Spinal cord (tissue), 10 donors: ENCODE data around the gene ADM5. TPM values are rescaled to one million over a fixed set of nuclear protein-coding genes. Genes with fewer than 3 reads are reported as not detected.

Experiments
- DNase-seq, 6 donors: peaks; one replicate each; pipeline versions ENCODE4 v3.0.0 to v3.0.0-alpha.2; 2013 to 2015; ENCODE audit warnings: low spot score in 6 of 6, low read depth in 4 of 6
- H3K27ac ChIP-seq: one replicate; pipeline ENCODE4 v1.5.1; 2013; ENCODE audit warnings: low read depth, low read length, control low read depth
- H3K27me3 ChIP-seq: one replicate; pipeline ENCODE4 v1.6.1; 2013; ENCODE audit warnings: low read length; ENCODE audit not compliant: control insufficient read depth, insufficient read depth
- H3K36me3 ChIP-seq: one replicate; pipeline ENCODE4 v1.6.1; 2013; ENCODE audit warnings: low read length; ENCODE audit not compliant: control insufficient read depth, insufficient read depth
- H3K4me1 ChIP-seq: one replicate; pipeline ENCODE4 v1.6.1; 2013; ENCODE audit warnings: low read length; ENCODE audit not compliant: control insufficient read depth, insufficient read depth
- H3K4me3 ChIP-seq: one replicate; pipeline ENCODE4 v1.5.1; 2013; ENCODE audit warnings: low read depth, low read length, control low read depth
- H3K9me3 ChIP-seq: one replicate; pipeline ENCODE4 v1.6.1; 2013; ENCODE audit warnings: low read length; ENCODE audit not compliant: control insufficient read depth, insufficient read depth
- WGBS: methylation state at CpG from one replicate; pipeline ENCODE4 v1.1.5; 2013; ENCODE audit warnings: missing lambda C conversion rate; ENCODE audit not compliant: insufficient coverage; 5-methylcytosine and 5-hydroxymethylcytosine counted together
- polyA plus RNA-seq, 2 donors: library from polyadenylated mRNA; unstranded; fragments of 120-200 nt; gene quantifications; one replicate each; pipeline ENCODE4 v1.2.1, GENCODE V29; 2013; ENCODE audit not compliant: insufficient read length in 2 of 2
- total RNA-seq, 2 donors: library from RNA; depleted of rRNA in 1 of 2; stranded (reverse); fragments of 120-200 nt in 1 of 2; fragments of >200 nt in 1 of 2; gene quantifications; one replicate each; pipeline versions ENCODE4 v1.2.3 to v1.2.4, GENCODE V29; 2013 to 2014
- donor health status: healthy.

Gene ADM5
- total and polyA plus RNA-seq, 4 donors = 0.69 to 3.3 (median 2.0) TPM

DNA sequence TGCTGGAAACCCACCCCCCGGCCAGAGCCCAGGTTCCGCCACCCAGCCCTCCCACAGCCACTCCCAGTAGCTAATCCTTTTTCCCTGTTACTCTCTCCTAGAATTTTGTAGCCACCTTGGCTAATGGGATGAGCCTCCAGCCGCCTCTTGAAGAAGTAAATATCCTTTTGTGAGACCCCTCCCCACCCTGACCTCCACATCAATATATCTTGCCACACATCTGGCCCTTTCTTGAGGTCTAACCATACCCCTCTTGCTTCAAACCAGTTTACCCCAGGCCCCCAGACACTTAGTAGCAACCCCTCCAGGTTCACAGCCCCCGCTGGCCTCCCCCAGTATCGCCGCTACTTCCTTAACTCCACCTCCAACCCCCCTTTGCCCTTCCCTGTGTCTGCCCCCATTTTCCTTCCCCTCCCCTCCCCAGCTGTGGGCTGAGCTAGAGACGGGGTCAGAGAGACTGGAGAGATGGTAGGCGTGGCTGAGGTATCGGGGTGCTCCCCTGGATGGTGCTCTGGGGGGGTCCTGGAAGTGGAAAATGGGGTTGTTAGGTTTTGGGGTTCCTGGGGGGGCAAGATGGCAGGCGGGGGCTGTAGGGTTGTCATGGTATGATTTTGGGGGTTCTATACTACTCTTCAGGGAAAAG is 9.5 kb upstream of the ADM5 start:
- WGBS = 33% methylated on average over 6 of the region's 10 CpGs
- no peaks in the 10 kb centered on the region for H3K27me3 ChIP-seq
- H3K36me3 ChIP-seq = peaks cover 52% of the 10 kb centered on the region
- H3K27ac ChIP-seq = peak overlapping the region; percentile 90
- no peak for DNase-seq
- peaks cover 47% of the 10 kb centered on the region for H3K4me1 ChIP-seq
- H3K4me3 ChIP-seq = peak overlapping the region; percentile 10
- H3K9me3 ChIP-seq = no peaks in the 10 kb centered on the region

DNA sequence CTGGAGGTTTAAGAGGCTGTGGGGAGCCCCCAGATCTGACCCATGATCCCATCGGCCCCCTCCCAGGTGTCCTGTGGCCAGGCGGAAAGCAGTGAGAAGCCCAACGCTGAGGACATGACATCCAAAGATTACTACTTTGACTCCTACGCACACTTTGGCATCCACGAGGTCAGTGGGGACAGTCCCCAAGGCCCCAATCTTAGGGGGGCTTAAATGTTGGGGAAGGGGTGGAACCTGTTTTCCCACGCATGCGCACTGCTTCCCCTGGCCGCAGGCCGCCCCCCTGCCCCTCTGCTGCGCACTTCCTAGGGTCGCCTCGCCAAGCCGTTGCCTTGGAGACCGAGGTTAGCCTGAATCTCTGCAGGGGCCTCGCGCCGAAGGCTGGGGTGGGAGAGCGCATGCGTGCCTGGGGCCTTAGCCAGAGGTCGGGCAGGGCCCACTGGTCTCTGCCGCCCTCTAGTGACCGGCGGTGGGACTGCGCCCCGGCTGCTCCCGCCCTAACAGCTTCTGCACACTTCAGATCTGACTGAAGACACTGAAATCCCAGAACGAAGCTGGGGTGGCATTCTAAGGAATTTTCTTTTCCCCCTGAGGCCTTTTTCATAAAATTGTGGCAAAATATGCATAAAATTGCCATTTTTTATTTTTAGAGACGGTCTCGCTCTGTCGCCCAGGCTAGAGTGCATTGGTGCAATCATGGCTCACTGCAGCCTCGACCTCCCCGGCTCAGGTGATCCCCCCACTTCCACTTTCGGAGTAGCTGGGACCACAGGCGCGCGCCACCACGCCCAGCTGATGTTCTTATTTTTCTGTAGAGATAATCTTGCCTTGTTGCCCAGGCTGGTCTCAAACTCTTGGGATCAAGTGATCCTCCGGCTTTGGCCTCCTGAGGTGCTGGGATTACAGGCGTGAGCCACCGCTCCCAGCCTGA is 8.7 kb upstream of the ADM5 start:
- H3K9me3 ChIP-seq = no peaks in the 10 kb centered on the region
- peak overlapping the region; percentile 10 for H3K4me3 ChIP-seq
- WGBS = 35% methylated on average over 36 of the region's 40 CpGs
- peak overlapping the region; percentile 90 for H3K27ac ChIP-seq
- no peaks in the 10 kb centered on the region for H3K27me3 ChIP-seq
- peak in 5 of 6 donors; percentile 87 to 98 (median 89) for DNase-seq
- H3K4me1 ChIP-seq = peaks cover 46% of the 10 kb centered on the region
- H3K36me3 ChIP-seq = peaks cover 60% of the 10 kb centered on the region

DNA sequence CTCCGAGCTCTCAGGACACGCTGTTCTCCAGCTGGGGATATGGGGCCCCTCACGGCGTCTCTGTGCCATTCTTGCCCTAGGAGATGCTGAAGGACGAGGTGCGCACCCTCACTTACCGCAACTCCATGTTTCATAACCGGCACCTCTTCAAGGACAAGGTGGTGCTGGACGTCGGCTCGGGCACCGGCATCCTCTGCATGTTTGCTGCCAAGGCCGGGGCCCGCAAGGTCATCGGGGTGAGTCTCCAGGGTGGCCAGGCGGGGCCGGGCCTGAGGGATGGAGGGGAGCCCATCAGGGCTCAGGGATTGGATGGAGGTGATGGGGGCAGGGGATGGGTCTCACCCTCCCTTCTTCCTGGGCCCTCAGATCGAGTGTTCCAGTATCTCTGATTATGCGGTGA is 7.6 kb upstream of the ADM5 start:
- H3K27me3 ChIP-seq = no peaks in the 10 kb centered on the region
- H3K27ac ChIP-seq = no peak overlapping the region
- 95% methylated on average over 17 of the region's 19 CpGs for WGBS
- H3K9me3 ChIP-seq = no peaks in the 10 kb centered on the region
- no peak for DNase-seq
- H3K36me3 ChIP-seq = peaks cover 70% of the 10 kb centered on the region
- peaks cover 39% of the 10 kb centered on the region for H3K4me1 ChIP-seq
- H3K4me3 ChIP-seq = no peak overlapping the region

DNA sequence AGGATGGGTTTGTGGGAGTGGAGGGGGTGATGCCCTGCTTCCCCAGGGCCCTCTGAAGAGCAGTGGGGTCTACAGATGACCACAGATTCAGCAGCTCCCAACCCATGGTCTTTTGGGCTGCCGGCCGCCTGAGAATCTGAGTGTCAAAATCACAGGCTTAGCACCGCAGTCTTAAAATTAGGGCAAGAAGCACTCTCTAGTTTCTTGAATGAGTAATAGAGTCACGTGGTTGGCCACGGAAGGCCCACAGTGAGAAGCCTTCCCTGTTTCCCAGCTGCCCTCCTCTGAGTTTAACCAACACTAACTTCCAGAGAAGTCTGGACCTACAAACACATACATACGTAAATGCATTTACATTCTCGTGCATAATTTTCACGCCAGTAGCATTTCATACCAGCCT is 7.1 kb upstream of the ADM5 start:
- Histone ChIP-seq H3K4me1 (peaks cover 39% of the 10 kb centered on the region), H3K27ac (no peak overlapping the region), H3K4me3 (no peak overlapping the region), H3K9me3 (no peaks in the 10 kb centered on the region), H3K36me3 (peaks cover 74% of the 10 kb centered on the region), H3K27me3 (no peaks in the 10 kb centered on the region)
- 96% methylated on average over 6 of the region's 8 CpGs for WGBS
- DNase-seq = no peak

DNA sequence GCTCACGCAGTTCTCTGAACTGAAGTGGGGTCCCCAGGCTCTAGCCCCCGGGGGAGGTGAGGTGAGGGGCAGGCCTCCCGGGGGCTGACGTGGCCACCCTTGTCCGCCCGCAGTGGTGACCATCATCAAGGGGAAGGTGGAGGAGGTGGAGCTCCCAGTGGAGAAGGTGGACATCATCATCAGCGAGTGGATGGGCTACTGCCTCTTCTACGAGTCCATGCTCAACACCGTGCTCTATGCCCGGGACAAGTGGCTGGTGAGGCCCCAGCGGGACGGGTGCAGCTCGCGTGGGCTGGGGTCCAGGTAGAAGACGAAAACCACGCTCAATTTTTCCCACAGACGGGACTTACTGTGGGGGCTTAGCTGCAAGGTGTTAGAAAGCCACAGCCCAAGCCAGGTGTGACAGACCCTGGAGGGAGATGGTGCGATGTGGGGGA is 5.6 kb upstream of the ADM5 start:
- 95% methylated on average over 18 of the region's 18 CpGs for WGBS
- Histone ChIP-seq H3K4me3 (no peak overlapping the region), H3K27ac (no peak overlapping the region), H3K36me3 (peaks cover 90% of the 10 kb centered on the region), H3K27me3 (no peaks in the 10 kb centered on the region), H3K4me1 (peaks cover 34% of the 10 kb centered on the region), H3K9me3 (no peaks in the 10 kb centered on the region)
- no peak for DNase-seq

DNA sequence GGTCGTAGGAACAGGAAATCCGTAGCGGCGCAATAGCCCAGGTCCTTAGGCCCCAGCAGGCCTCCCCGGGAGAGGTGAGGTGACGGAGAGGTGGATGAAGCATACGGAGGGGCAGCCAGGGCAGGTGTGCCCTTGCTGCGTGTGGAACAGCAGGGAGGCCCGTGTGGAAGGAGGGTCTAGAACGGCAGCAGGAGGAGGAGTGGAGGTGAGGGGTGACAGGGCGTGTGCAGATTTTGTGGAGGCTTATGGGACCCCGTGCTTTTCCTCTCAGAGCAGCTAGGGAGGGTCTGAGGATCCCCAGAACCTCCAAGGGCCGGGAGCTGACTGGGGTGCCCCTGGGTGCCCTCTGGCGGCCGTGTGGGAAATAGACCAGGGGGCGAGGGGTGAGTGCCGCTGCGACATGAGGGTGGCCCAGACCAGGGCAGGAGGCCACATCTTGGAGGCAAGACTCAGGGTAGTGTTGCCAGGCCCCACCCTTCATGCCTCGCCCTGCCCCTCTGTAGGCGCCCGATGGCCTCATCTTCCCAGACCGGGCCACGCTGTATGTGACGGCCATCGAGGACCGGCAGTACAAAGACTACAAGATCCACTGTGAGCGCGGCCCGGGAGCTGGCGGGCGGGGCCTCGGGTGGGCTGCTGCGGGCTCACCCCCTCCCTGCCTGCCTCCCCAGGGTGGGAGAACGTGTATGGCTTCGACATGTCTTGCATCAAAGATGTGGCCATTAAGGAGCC is 5.0 kb upstream of the ADM5 start:
- no peak overlapping the region for H3K27ac ChIP-seq
- 88% methylated on average over 32 of the region's 35 CpGs for whole genome bisulfite sequencing
- H3K27me3 ChIP-seq = peaks cover 2% of the 10 kb centered on the region
- DNase-seq = no peak
- peaks cover 93% of the 10 kb centered on the region for H3K36me3 ChIP-seq
- no peaks in the 10 kb centered on the region for H3K9me3 ChIP-seq
- peaks cover 34% of the 10 kb centered on the region for H3K4me1 ChIP-seq
- H3K4me3 ChIP-seq = no peak overlapping the region

DNA sequence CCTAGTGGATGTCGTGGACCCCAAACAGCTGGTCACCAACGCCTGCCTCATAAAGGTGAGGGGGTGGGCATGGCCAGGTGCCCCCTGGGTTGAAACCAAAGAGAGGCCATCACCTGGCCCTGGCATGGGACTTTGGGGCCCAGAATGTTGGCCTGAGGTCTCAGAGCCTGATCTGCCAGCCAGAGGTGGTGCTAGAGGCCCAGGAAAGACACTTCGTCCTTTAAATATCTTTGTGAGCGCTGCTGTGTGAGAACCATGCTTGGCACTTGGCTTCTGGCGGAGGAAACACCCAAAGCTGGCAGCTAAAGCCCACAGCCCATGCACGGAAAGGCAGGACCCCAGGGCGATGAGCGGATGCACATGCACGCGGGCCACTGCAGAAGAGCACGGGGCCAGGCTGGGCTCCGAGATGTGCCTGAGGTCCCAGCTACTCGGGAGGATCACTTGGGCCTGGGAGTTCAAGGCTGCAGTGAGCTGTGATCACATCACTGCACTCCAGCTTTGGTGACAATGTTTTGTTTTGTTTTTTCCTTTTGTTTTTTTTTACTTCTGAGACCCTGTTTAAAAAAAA is 4.3 kb upstream of the ADM5 start:
- Histone ChIP-seq H3K36me3 (peaks cover 87% of the 10 kb centered on the region), H3K27me3 (peaks cover 6% of the 10 kb centered on the region), H3K9me3 (no peaks in the 10 kb centered on the region), H3K27ac (no peak overlapping the region), H3K4me3 (no peak overlapping the region), H3K4me1 (peaks cover 34% of the 10 kb centered on the region)
- no peak for DNase-seq
- WGBS = 90% methylated on average over 13 of the region's 13 CpGs

DNA sequence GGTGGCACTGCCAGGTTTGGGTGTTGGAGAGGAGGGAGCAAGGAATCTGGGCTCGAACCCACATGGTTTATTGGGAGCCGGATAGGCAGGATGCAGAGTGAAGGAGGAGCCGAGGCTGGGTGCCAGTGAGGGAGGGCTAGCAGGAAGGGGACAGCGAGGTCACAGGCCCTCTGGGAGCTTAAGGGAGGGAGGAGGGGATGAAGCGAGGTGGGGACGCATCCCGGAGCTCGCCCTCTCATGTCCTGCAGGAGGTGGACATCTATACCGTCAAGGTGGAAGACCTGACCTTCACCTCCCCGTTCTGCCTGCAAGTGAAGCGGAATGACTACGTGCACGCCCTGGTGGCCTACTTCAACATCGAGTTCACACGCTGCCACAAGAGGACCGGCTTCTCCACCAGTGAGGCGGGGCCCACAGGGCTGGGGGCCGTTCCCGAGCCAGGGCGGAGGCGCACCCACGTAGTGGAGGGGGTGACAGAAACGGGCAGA is 3.5 kb upstream of the ADM5 start:
- no peak overlapping the region for H3K4me3 ChIP-seq
- peaks cover 34% of the 10 kb centered on the region for H3K4me1 ChIP-seq
- no peaks in the 10 kb centered on the region for H3K9me3 ChIP-seq
- no peak overlapping the region for H3K27ac ChIP-seq
- no peak for DNase-seq
- 90% methylated on average over 23 of the region's 23 CpGs for WGBS
- H3K27me3 ChIP-seq = peaks cover 6% of the 10 kb centered on the region
- H3K36me3 ChIP-seq = peaks cover 81% of the 10 kb centered on the region

DNA sequence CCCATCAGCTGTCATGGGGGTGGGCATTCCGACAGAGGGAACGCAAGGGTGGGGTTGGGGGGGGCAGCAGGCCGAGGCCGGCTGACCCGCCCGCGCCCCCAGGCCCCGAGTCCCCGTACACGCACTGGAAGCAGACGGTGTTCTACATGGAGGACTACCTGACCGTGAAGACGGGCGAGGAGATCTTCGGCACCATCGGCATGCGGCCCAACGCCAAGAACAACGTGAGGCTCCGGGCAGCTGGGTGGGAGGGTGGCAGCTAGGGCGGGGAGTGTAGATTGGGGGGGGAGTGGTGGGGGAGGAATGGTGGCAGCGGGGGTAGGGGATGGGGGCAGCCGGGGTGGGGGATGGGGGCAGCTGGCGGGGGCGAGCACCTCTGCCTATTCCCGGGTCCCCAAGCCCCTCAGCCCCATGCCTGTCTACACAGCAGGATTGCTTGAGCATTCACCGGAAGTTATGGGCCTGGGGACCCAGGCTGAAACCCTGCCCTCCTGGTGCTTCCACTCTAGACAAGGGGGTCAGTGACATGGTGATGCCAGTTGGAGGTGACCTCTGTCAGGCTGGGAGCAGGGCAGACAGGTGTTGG is 2.8 kb upstream of the ADM5 start:
- Histone ChIP-seq H3K4me1 (peaks cover 36% of the 10 kb centered on the region), H3K9me3 (no peaks in the 10 kb centered on the region), H3K27me3 (peaks cover 6% of the 10 kb centered on the region), H3K4me3 (no peak overlapping the region), H3K36me3 (peaks cover 74% of the 10 kb centered on the region), H3K27ac (no peak overlapping the region)
- no peak for DNase-seq
- 96% methylated on average over 14 of the region's 27 CpGs for WGBS
